Uterus (tissue), 4 donors: ENCODE data around the gene CR2. TPM values are rescaled to one million over a fixed set of nuclear protein-coding genes. Genes with fewer than 3 reads are reported as not detected.
"Not testable (repeated sequence)": the region's sequence is repeated elsewhere in the genome, so short reads cannot be mapped to it uniquely, and the experiment has no call there.

Experiments used
- DNase-seq, 2 donors: peaks; one replicate each; pipeline ENCODE4 v3.0.0-alpha.2; 2019 to 2020
- H3K27ac ChIP-seq, 2 donors: fragments of 200-600 bp; sonication (generic); 1 replicate in 1 of 2; 2 replicates in 1 of 2; pipeline ENCODE4 v1.5.1; 2016 to 2018
- H3K27me3 ChIP-seq, 2 donors: fragments of 200-600 bp; sonication (generic); one replicate each; pipeline ENCODE4 v1.5.1; 2018 to 2019; ENCODE audit warnings: control low read depth in 1 of 2
- H3K36me3 ChIP-seq, 2 donors: fragments of 200-600 bp; sonication (generic); one replicate each; pipeline ENCODE4 v1.5.1; 2019; ENCODE audit warnings: control low read depth in 1 of 2
- H3K4me1 ChIP-seq, 2 donors: fragments of 200-600 bp; sonication (generic); one replicate each; pipeline ENCODE4 v1.5.1; 2018 to 2019; ENCODE audit warnings: control low read depth in 1 of 2
- H3K4me3 ChIP-seq, 2 donors: fragments of 200-600 bp; sonication (generic); 1 replicate in 1 of 2; 2 replicates in 1 of 2; pipeline ENCODE4 v1.5.1; 2018 to 2019; ENCODE audit warnings: mild to moderate bottlenecking in 1 of 2
- H3K9me3 ChIP-seq, 2 donors: fragments of 200-600 bp; sonication (generic); one replicate each; pipeline ENCODE4 v1.5.1; 2019; ENCODE audit warnings: control low read depth in 1 of 2
- CTCF ChIP-seq, 4 experiments: fragments of 200-600 bp in 2 of 4; fragments of 450-650 bp in 2 of 4; sonication (generic) in 2 of 4; IDR thresholded peaks; one replicate each; pipeline ENCODE4 v1.5.1; 2016 to 2019; ENCODE audit warnings: antibody characterized with exemption in 4 of 4, mild to moderate bottlenecking in 2 of 4, moderate library complexity in 1 of 4
- POLR2A ChIP-seq, 2 donors: fragments of 450-650 bp; IDR thresholded peaks; one replicate each; pipeline ENCODE4 v1.6.1; 2016; ENCODE audit warnings: antibody characterized with exemption in 2 of 2, mild to moderate bottlenecking in 1 of 2, moderate library complexity in 1 of 2
- intact Hi-C: fragments of 100-400 bp; cut with DNase I; formaldehyde crosslinking; loops from one replicate; pipeline ENCODE4 v1.15.1; 2023; ENCODE audit warnings: low total_unique reads
- total RNA-seq, 4 donors: library from RNA; depleted of rRNA in 3 of 4; stranded (reverse); fragments of >200 nt in 3 of 4; gene quantifications; one replicate each; pipeline versions ENCODE4 v1.1.0 to v1.2.4, GENCODE V29; 2014 to 2023
- donor health status: DM: yes; HTN: yes; CAD: no.

CR2 gene
- total RNA-seq, 4 donors from 2014 or later = 0.28 TPM; not detected in 3

- Histone ChIP-seq H3K36me3 (no peaks in the 10 kb centered on the region), H3K27ac (no peak overlapping the region), H3K27me3 (no peaks in the 10 kb centered on the region), H3K4me3 (no peak overlapping the region), H3K9me3 (no peaks in the 10 kb centered on the region), H3K4me1 (no peaks in the 10 kb centered on the region)
- no peak for DNase-seq
- intact Hi-C loops = no loop called here
- no peak for TF ChIP-seq CTCF (IDR thresholded peaks at IDR 0.05)
- no peak for TF ChIP-seq POLR2A (IDR thresholded peaks at IDR 0.05)
Measured at GRCh38 chr1:207429963-207430362, 24.2 kb upstream of the CR2 start.

- DNase-seq = no peak
- Histone ChIP-seq H3K27ac (no peak overlapping the region), H3K4me1 (no peaks in the 10 kb centered on the region), H3K36me3 (no peaks in the 10 kb centered on the region), H3K9me3 (no peaks in the 10 kb centered on the region), H3K4me3 (no peak overlapping the region), H3K27me3 (no peaks in the 10 kb centered on the region)
- TF ChIP-seq CTCF (IDR thresholded peaks at IDR 0.05) (no peak), POLR2A (IDR thresholded peaks at IDR 0.05) (no peak)
- intact Hi-C loops = no loop called here
Measured at GRCh38 chr1:207430602-207431001, 23.5 kb upstream of the CR2 start.

GRCh38 chr1:207431508-207431907, 22.6 kb upstream of the CR2 start:
- no peaks in the 10 kb centered on the region for H3K4me1 ChIP-seq
- no peak overlapping the region for H3K4me3 ChIP-seq
- intact Hi-C loops = no loop called here
- DNase-seq = no peak
- H3K36me3 ChIP-seq = no peaks in the 10 kb centered on the region
- no peak overlapping the region for H3K27ac ChIP-seq
- no peaks in the 10 kb centered on the region for H3K27me3 ChIP-seq
- TF ChIP-seq CTCF (IDR thresholded peaks at IDR 0.05) (no peak), POLR2A (IDR thresholded peaks at IDR 0.05) (no peak)
- no peaks in the 10 kb centered on the region for H3K9me3 ChIP-seq

GRCh38 chr1:207433435-207433834, 20.7 kb upstream of the CR2 start:
- Histone ChIP-seq H3K4me1 (no peaks in the 10 kb centered on the region), H3K36me3 (no peaks in the 10 kb centered on the region), H3K9me3 (no peaks in the 10 kb centered on the region), H3K27ac (no peak overlapping the region), H3K27me3 (no peaks in the 10 kb centered on the region), H3K4me3 (no peak overlapping the region)
- intact Hi-C loops = no loop called here
- no peak for DNase-seq
- no peak for TF ChIP-seq CTCF (IDR thresholded peaks at IDR 0.05)
- no peak for TF ChIP-seq POLR2A (IDR thresholded peaks at IDR 0.05)

- intact Hi-C loops, H3K36me3 ChIP-seq, H3K4me1 ChIP-seq, DNase-seq, H3K4me3 ChIP-seq, H3K27me3 ChIP-seq, H3K27ac ChIP-seq, H3K9me3 ChIP-seq: not testable (repeated sequence)
Measured at GRCh38 chr1:207436746-207437145, 17.4 kb upstream of the CR2 start.

- H3K27me3 ChIP-seq = no peaks in the 10 kb centered on the region
- DNase-seq = no peak
- no peak overlapping the region for H3K27ac ChIP-seq
- H3K9me3 ChIP-seq = no peaks in the 10 kb centered on the region
- no peaks in the 10 kb centered on the region for H3K36me3 ChIP-seq
- H3K4me3 ChIP-seq = no peak overlapping the region
- intact Hi-C loops = no loop called here
- TF ChIP-seq CTCF (IDR thresholded peaks at IDR 0.05) = no peak
- TF ChIP-seq POLR2A (IDR thresholded peaks at IDR 0.05) = no peak
- H3K4me1 ChIP-seq = no peaks in the 10 kb centered on the region
Measured at GRCh38 chr1:207440626-207441025, 13.5 kb upstream of the CR2 start.
